H9 (cell line): ENCODE results near the gene HARS1. TPM values are rescaled to one million over a fixed set of nuclear protein-coding genes. Genes with fewer than 3 reads are reported as not detected.
"Not testable (repeated sequence)": the region's sequence is repeated elsewhere in the genome, so short reads cannot be mapped to it uniquely, and the experiment has no call there.

Source experiments
- DNase-seq: peaks from one replicate; pipeline ENCODE4 v3.0.0-alpha.2; 2017
- H2AFZ ChIP-seq: one replicate; pipeline ENCODE4 v1.6.1; 2013; ENCODE audit warnings: mild to moderate bottlenecking, low read length, control low read depth, moderate library complexity
- H2AK5ac ChIP-seq: 2 replicates; pipeline ENCODE4 v1.6.1; 2013; ENCODE audit warnings: low read length, control low read depth, mixed read lengths; ENCODE audit not compliant: insufficient read length
- H2BK120ac ChIP-seq: one replicate; pipeline ENCODE4 v1.6.1; 2013; ENCODE audit warnings: low read depth, mild to moderate bottlenecking, low read length, control low read depth, inconsistent platforms; ENCODE audit not compliant: poor library complexity, severe bottlenecking
- H2BK12ac ChIP-seq: 2 replicates; pipeline ENCODE4 v1.6.1; 2013; ENCODE audit warnings: low read length, control low read depth, mixed read lengths, low read depth; ENCODE audit not compliant: insufficient read length
- H2BK15ac ChIP-seq: 2 replicates; pipeline ENCODE4 v1.6.1; 2013; ENCODE audit warnings: low read depth, low read length, control low read depth
- H2BK20ac ChIP-seq: one replicate; pipeline ENCODE4 v1.6.1; 2013; ENCODE audit warnings: low read depth, mild to moderate bottlenecking, low read length, control low read depth, inconsistent platforms; ENCODE audit not compliant: poor library complexity, severe bottlenecking
- H2BK5ac ChIP-seq: 2 replicates; pipeline ENCODE4 v1.6.1; 2013; ENCODE audit warnings: low read length, control low read depth, mixed read lengths; ENCODE audit not compliant: insufficient read length
- H3K14ac ChIP-seq: 2 replicates; pipeline ENCODE4 v1.6.1; 2013; ENCODE audit warnings: low read length, control low read depth; ENCODE audit not compliant: insufficient read depth
- H3K18ac ChIP-seq: 2 replicates; pipeline ENCODE4 v1.6.1; 2013; ENCODE audit warnings: low read depth, mild to moderate bottlenecking, mixed read lengths, low read length, control low read depth; ENCODE audit not compliant: insufficient read length
- H3K23ac ChIP-seq: 2 replicates; pipeline ENCODE4 v1.6.1; 2013; ENCODE audit warnings: low read length, control low read depth, mixed read lengths, low read depth; ENCODE audit not compliant: insufficient read length
- H3K23me2 ChIP-seq: 2 replicates; pipeline ENCODE4 v1.6.1; 2013; ENCODE audit warnings: low read depth, mild to moderate bottlenecking, mixed read lengths, low read length, control low read depth; ENCODE audit not compliant: insufficient read length, poor library complexity, severe bottlenecking
- H3K27ac ChIP-seq: 2 replicates; pipeline ENCODE4 v1.5.1; 2013; ENCODE audit warnings: low read length, control low read depth, mixed read lengths, low read depth; ENCODE audit not compliant: insufficient read length
- H3K27me3 ChIP-seq: 2 replicates; pipeline ENCODE4 v1.6.1; 2013; ENCODE audit warnings: low read length, control low read depth, inconsistent platforms; ENCODE audit not compliant: insufficient read depth
- H3K4ac ChIP-seq: 2 replicates; pipeline ENCODE4 v1.6.1; 2013; ENCODE audit warnings: low read depth, mild to moderate bottlenecking, control low read depth, inconsistent platforms, low read length, moderate library complexity
- H3K4me1 ChIP-seq: 2 replicates; pipeline ENCODE4 v1.6.1; 2013; ENCODE audit warnings: low read length, control low read depth, inconsistent platforms; ENCODE audit not compliant: insufficient read depth
- H3K4me2 ChIP-seq: 2 replicates; pipeline ENCODE4 v1.6.1; 2013; ENCODE audit warnings: low read length, control low read depth, mixed read lengths; ENCODE audit not compliant: insufficient read length, insufficient read depth
- H3K56ac ChIP-seq: 2 replicates; pipeline ENCODE4 v1.6.1; 2013; ENCODE audit warnings: low read depth, mild to moderate bottlenecking, mixed read lengths, low read length, control low read depth; ENCODE audit not compliant: insufficient read length
- H3K79me1 ChIP-seq: 2 replicates; pipeline ENCODE4 v1.6.1; 2013; ENCODE audit warnings: low read depth, mild to moderate bottlenecking, moderate library complexity, low read length, control low read depth, inconsistent platforms; ENCODE audit not compliant: insufficient read depth, poor library complexity, severe bottlenecking
- H3K79me2 ChIP-seq: 2 replicates; pipeline ENCODE4 v1.6.1; 2013; ENCODE audit warnings: low read length, control low read depth, inconsistent platforms; ENCODE audit not compliant: insufficient read depth
- H3K9ac ChIP-seq: 2 replicates; pipeline ENCODE4 v1.6.1; 2013; ENCODE audit warnings: low read length, control low read depth, mixed read lengths; ENCODE audit not compliant: insufficient read length; ENCODE audit errors: extremely low read depth
- H3K9me3 ChIP-seq: one replicate; pipeline ENCODE4 v1.6.1; 2013; ENCODE audit warnings: low read depth, low read length, inconsistent platforms; ENCODE audit not compliant: control insufficient read depth
- H3T11ph ChIP-seq: one replicate; pipeline ENCODE4 v1.6.1; 2013; ENCODE audit warnings: mild to moderate bottlenecking, low read length, control low read depth, inconsistent platforms
- H4K20me1 ChIP-seq: one replicate; pipeline ENCODE4 v1.6.1; 2013; ENCODE audit not compliant: control insufficient read depth, insufficient read length, insufficient read depth
- H4K5ac ChIP-seq: 2 replicates; pipeline ENCODE4 v1.6.1; 2013; ENCODE audit warnings: low read depth, mild to moderate bottlenecking, mixed read lengths, low read length, control low read depth; ENCODE audit not compliant: insufficient read length
- H4K8ac ChIP-seq: replicated peaks from 2 replicates; pipeline ENCODE4 v1.6.1; 2013; ENCODE audit warnings: low read length, control low read depth, mixed read lengths, low read depth; ENCODE audit not compliant: insufficient read length
- H4K91ac ChIP-seq: 2 replicates; pipeline ENCODE4 v1.6.1; 2013; ENCODE audit warnings: low read depth, mild to moderate bottlenecking, moderate library complexity, mixed read lengths, low read length, control low read depth; ENCODE audit not compliant: insufficient read length
- H3K27ac Mint-ChIP-seq, 3 experiments: 2 replicates in 2 of 3; 3 replicates in 1 of 3; pipeline ENCODE4 v1.8.0; 2020 to 2021; ENCODE audit warnings: mixed read lengths in 3 of 3, mild to moderate bottlenecking in 1 of 3, moderate library complexity in 1 of 3
- H3K27me3 Mint-ChIP-seq: 2 replicates; pipeline ENCODE4 v1.8.0; 2021; ENCODE audit warnings: low read depth, mild to moderate bottlenecking, moderate library complexity, mixed read lengths
- H3K36me3 Mint-ChIP-seq, 3 experiments: 2 replicates in 2 of 3; 3 replicates in 1 of 3; pipeline ENCODE4 v1.8.0; 2020 to 2021; ENCODE audit warnings: low read depth in 3 of 3, mixed read lengths in 3 of 3; ENCODE audit not compliant: insufficient read depth in 1 of 3
- H3K4me1 Mint-ChIP-seq, 2 experiments: 2 replicates each; pipeline ENCODE4 v1.8.0; 2020; ENCODE audit warnings: mixed read lengths in 2 of 2
- H3K4me3 Mint-ChIP-seq, 2 experiments: 2 replicates in 1 of 2; 3 replicates in 1 of 2; pipeline ENCODE4 v1.8.0; 2020 to 2021; ENCODE audit warnings: mild to moderate bottlenecking in 2 of 2, mixed read lengths in 2 of 2, moderate library complexity in 1 of 2
- H3K9me3 Mint-ChIP-seq, 2 experiments: 2 replicates in 1 of 2; 3 replicates in 1 of 2; pipeline ENCODE4 v1.8.0; 2020; ENCODE audit warnings: mild to moderate bottlenecking in 2 of 2, mixed read lengths in 2 of 2, moderate library complexity in 1 of 2
- whole genome bisulfite sequencing: extraction: QIAGEN DNeasy Blood & Tissue Kit; methylation state at CpG from one replicate; pipeline ENCODE4 v1.1.7; 2013; ENCODE audit warnings: missing lambda C conversion rate, low lambda C conversion rate, mixed read lengths; ENCODE audit not compliant: insufficient read length; ENCODE audit errors: extremely low coverage; 5-methylcytosine and 5-hydroxymethylcytosine counted together
- total RNA-seq: library from RNA; stranded (reverse); gene quantifications from 2 replicates; pipeline ENCODE4 v1.2.1, GENCODE V29; 2021

Gene HARS1
- total RNA-seq, 1 experiment from 2014 or later, result 70.2 TPM

- H3K4me1 ChIP-seq, H4K91ac ChIP-seq, H4K8ac ChIP-seq, H2BK15ac ChIP-seq, H3K23ac ChIP-seq, H3K27me3 ChIP-seq, H3K79me2 ChIP-seq, H3K9me3 ChIP-seq, H2BK12ac ChIP-seq, H2BK5ac ChIP-seq, H3K4me2 ChIP-seq, H3K9me3 Mint-ChIP-seq, H3K4me3 Mint-ChIP-seq, H3K27ac Mint-ChIP-seq, H3K27ac ChIP-seq, H4K20me1 ChIP-seq, H2BK20ac ChIP-seq, H3K56ac ChIP-seq, H2BK120ac ChIP-seq, H2AFZ ChIP-seq, H3K14ac ChIP-seq, H3K79me1 ChIP-seq, H3K9ac ChIP-seq, H2AK5ac ChIP-seq, H3K18ac ChIP-seq, H3K23me2 ChIP-seq, H3K4me1 Mint-ChIP-seq, H3K4ac ChIP-seq, H3T11ph ChIP-seq, H4K5ac ChIP-seq, DNase-seq, H3K36me3 Mint-ChIP-seq, H3K27me3 Mint-ChIP-seq: not testable (repeated sequence)
- WGBS, result no CpG with 5 or more reads among the region's 6 CpGs
Measured at GRCh38 chr5:140720738-140721137, 29.6 kb upstream of the HARS1 start.
